GM03348 (cell line): ENCODE results near the gene EEF1G.
"Not testable (repeated sequence)": the region's sequence is repeated elsewhere in the genome, so short reads cannot be mapped to it uniquely, and the experiment has no call there.

Experiments used
- DNase-seq: peaks from one replicate; pipeline ENCODE4 v3.0.0; 2012; ENCODE audit warnings: low spot score

The EEF1G gene

DNA sequence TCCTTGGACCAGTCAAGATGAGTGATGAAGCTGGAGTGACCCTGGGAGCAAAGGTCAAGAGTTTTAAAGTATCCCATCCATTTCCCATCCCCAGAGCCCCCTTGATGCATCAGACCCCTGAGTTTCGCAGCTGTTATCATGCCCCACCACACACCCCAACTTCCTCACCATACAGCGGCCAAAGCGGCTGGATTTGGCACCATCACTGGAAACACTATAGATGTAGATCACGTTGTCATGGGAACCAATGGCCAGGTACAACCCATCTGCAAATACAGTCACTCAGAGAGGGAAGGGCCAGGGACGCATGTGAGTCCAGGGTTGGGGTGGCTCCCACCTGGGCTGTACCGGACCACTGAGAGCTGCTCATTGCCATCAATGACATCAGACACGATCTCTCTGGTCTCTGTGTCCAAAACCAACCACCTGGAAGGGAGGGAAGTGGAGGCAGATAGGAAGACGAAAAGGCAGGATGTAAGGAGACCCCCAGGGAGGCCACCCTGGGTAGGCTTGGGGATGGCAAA, 30.1 kb upstream of the EEF1G start:
- no peak for DNase-seq

DNA sequence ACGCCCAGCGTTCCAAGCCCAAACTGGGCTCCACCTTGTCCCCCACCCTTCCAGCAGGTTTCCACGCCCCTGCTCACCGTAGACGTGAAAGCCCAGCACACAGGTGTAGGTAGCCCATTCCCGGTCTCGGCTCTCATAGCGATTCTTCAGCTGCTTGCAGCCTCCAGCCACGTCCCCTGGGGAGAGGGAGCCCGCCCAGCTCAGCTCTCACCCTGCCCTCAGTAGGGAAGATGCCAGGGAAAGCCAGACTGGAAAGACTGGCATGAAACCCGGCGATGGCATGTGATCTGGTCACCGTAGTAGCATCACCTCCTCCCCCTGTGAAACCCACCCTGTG, 29.3 kb upstream of the EEF1G start:
- peak; percentile 15 for DNase-seq

DNA sequence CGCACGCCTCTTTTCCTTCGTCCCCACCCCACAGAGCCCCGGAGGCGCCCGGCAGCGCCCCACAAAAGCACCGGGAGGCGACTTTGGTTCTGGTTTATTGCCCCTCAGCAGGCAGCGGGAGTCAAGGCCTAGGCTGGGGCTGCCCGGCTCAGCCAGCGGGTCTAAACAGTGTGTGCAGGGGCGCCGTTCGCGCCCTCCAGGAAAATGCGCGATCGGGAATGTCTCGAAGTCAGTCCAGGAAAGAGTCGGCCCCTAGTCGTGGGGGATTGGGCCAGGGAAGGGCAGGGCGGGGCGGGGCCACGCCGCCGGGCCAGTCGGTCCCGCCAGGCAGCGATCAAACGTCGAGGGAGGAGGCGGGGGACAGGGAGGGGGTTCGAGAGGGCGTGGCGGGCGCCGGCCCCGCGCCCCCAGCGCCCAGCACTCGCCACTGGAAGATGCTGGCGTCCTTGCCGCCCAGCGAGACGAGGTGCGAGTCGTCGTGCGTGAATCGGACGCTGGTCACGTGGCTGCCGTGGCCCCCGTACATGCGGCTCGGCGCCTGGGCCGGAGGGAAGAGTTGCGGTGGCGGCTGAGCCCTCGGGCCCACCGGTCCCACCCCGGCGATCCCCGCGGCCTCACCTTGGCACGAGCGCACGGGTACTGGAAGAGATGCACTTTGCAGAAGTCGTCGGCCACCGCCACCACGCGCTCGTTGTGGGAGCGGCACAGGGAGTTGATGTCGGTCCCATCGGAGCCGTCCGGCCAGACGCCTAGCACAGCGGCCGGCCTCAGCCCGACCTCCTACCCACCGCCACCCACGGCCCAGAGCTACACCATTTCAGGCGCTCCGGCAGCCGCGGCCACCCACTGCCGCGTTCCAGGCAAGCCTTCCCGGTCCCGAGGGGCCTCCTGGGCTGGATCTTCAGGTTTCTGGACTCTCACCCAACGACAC, 28.7 kb upstream of the EEF1G start:
- peak; percentile 88 for DNase-seq

DNA sequence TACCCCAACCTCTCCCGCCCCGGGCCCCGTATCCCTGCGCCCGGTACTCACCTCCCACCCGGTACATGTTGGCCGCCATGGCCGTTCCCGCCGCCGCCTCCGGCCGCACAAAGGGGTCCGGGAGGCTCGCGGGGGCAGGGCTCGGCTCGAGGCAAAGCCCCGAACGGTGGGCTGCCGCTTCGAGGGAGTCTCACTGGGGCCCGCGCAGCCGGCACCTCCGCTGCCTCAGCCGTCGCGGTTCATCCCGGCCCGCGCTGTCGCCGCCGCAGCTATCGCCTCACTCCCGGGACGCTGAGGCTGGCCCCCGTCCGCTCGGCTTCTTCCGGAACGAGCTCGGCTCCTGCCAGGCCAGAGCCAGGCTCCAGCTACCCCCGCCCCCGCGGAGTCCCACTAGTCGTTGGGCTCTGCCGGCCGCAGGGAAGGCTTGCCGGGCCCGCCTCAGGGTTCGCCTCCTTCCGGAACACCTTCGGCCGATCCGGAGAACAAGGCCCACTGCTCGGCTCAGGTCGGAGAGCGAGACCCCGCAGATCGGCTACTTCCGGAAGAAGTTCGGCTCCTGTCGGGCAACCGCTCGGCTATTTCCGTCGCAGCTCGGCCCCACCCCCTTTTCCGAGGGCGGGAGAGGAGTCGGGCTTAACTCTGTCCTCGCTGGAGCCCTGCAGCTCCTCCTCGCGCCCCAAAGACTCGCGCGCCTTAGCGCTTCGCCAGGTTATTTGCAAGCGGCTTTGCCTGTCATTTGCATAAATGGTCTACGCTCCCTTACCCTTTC, 27.9 kb upstream of the EEF1G start, which contains the start of gene MTA2:
Gene MTA2, minus strand, starts transcription at position 494 of the 769 bp plus-strand sequence. Its CDS starts 415 bp downstream, at position 79.
- peak; percentile 96 for DNase-seq

DNA sequence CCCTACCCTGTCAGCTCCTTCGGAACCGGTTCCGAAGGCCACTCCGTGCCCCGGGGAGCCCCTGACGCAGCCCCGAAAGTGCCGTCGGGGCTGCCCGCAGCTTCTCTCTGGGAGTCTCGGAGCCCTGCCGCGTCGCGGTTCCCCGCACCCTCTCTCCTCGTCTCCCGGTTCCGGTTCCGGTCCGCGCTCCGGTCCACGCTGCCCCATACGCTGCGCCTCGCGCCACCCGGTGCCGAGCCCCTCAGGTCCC, 27.4 kb upstream of the EEF1G start:
- peak; percentile 62 for DNase-seq

DNA sequence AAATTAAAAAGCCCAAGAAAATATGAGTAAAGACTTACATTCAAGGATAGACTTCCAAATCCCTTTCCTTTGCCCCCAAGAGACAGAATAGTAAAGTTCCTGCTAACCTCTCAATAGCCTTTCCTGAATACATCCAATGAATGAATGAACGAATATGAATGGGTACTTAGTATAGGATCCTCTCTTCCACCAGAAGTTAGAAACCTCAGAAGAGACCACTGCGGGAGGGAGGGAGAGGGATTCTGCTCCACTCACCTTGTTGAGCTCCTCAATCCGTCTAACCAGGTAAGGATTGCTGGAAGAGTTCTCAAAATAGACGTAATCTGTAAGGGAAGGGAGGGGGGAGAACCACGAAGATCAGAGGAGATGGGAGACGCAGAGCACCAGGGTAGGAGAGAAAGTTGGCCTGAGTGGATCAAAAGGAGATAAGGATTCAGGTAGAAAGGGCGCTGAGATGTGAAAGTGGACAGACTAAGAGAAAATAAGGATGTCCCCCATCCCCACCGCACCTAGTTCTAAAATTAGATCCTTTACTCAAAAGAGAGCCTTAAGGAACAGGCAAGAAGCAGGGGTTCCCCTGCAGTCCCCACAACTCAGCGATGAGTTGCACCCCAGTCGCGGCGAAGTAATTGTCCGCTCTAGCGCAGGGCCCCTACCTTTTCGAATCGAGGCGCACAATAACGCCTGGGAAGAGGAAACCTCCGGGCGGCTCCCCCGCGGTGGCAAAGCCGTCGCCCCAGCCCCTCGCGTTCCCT, 26.9 kb upstream of the EEF1G start:
- DNase-seq, result no peak

DNA sequence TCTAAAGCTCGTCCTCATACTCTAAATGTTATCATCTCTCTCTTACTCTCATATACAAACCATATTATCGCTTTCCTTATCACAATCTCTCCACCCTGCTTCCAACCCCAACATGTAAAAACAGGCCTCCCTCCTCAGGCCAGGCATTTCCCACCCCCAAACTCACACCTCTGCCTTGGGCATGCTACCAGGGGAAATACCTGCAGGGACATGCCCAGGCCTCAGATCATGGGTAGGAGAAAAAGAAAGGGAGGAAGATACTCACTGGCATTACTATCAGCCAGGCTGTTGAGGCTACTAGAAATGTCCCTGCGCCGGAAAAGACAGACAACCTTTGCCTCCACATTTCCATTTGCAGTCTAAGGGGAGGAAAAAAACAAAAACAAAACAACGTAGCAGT, 26.2 kb upstream of the EEF1G start:
- no peak for DNase-seq

DNA sequence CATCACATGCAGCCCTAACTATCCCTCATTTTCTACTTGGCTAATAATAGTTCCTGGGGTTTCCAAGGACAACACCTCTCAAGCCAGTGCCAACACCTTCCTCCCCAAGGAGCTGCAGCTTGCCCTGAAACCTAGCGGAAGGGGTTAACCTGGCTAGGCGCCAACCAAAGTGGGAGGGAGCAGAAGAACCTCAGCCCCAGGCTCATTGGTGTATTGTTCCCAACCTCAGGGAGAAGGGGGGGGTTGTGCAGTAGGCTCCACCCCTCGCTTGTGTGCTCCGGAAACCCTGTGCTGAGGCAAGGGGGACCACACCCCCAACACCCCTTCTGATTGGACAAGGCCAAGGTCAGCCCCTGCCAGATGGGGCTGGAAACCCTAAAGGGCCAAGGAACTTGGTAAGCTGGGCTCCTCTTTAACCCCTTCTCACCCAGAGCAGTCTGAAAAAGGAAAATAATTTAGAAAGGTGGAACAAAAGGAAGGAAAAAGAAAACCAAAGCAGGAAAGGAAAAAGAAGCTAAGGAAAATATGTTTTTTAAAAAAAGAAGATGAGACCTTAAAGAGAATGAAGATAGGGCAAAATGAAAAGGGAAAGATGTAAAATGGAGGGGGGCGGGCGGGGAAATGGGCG, 25.5 kb upstream of the EEF1G start:
- peak; percentile 98 for DNase-seq

DNA sequence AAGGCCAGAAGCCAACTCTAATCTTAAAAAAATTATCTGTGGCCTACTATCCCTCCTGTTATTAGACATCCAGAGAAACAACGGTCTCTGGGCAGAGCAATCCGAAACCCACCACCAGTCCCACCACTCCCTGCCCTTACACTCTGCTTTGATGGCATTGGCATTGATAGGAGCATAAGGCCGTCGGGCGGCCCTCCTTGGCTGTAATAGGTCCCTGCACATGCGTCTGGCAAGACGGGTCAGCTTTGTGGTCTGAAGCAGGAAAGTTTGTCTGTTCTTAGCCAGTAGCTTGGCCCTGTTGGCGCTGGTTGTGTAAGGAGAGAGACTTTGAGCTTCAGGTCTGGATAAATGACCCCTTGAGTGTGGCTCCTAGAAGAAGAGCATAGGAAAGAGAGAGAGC, 21.4 kb upstream of the EEF1G start:
- DNase-seq, result no peak

DNA sequence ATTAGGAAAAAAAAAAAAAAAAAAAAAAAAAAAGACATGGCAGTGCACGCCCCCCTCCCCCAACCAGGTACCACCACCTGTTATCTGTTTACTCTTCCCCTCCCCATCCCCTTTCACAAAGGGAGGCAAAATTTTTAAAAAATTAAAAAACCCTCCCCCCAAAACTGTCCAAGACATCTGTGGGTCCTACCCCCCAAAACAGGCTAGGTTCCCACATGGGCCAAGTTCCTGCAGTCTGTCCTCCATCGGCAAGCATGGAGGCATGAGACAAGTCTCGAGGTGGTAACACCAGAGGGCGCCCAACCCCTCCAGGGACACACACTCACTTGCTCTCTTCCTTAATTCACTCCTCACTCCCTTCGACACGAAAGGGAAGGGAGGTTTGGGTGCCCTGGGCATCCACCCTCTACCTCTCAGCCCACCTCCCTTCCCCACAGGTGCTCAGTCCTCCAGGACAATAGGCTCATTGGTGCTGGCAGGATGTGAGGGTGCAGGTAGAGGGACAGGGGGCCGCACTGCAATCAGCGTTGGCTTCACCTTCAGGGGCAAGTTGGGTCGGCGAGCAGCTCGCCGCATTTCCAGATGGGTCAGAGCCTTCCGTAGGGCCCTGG, 19.8 kb upstream of the EEF1G start:
- peak; percentile 66 for DNase-seq

DNA sequence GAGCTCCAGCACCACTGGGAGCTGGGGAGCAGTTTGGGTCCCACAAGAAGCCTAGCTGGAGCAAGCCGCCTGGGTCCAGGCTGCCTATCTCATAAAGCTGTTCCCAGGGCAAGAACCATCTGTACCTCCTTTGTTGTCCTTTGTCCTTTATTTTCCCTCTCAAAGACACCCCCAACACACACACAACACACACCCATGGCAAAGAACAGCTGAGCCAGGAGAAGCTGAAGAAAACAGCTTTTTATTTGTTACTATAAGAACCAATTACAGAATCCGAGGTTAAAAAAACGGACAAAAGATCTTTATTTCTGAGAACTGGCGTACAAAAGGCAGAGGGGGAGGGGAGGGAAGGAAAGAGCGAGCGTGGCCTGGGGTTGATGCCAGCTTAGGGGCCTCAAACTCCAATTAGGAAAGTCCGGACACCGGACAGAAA, 19.3 kb upstream of the EEF1G start:
- DNase-seq, result no peak

DNA sequence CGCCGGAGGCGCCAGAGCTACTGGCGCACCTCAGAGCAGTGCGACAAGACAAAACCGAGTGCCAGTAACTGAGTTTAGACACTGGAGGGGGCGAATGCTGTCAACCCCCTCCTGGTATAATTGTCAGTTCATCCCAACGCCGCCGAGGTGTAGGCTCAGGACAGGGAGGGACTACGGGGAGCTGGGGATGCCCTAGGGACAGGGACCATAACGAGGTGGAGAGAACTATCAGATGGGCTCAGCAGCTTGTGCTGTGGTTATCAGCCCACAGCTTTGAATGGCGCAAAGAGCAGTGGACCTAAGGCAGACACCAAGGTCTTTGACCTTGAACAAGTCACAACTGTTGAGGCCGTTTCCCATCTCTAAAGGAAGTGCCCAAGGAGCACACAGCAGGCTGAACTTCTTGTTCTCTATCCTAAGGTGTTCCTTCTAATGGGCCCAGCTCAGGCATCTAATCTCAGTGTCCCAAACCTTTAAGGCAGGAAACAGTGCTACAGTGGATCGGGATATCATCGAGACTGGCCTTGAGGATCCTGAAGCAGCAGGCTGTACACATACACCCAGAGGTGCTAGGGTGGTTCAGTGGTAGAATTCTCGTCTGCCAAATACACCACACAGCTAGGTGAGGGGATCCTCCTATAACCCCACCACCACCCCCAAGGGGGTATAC, 18.6 kb upstream of the EEF1G start:
- no peak for DNase-seq

DNA sequence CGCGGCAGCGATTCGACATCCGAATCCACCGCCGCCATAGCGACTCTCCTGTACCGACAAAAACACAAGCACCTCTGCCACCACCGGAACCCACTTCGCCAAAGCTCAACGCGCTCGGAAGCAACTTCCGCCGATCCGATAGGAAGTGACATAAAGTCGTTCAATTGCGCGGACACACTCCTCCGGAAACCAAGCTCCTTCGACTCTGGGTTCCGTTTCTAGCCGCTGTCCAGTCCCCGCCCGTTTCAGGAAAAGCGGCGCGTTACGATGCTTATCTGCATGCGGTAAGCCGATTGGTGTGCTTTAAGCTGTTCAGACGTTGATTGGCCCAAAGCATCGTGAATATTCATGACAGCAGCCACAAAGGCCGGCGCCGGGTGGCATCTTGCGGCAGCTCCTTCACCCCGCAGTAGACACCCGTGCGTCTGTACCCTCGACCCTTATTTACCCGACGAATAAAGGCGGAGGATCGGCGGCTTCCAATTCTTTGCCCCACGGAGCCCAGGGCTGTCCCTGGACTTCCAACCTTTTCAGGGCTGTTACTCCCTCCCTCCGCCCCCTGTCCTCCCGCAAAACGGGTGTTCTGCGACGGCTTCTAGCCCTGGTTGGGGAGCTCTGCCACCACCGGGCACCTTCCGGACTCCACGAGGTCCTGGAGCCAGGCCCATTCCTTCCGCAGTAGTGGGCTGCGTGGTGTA, 17.9 kb upstream of the EEF1G start, which contains the start of gene TUT1:
Gene TUT1, minus strand, starts transcription at position 76 of the 698 bp plus-strand sequence. Its CDS starts 38 bp downstream, at position 38.
- peak; percentile 92 for DNase-seq

DNA sequence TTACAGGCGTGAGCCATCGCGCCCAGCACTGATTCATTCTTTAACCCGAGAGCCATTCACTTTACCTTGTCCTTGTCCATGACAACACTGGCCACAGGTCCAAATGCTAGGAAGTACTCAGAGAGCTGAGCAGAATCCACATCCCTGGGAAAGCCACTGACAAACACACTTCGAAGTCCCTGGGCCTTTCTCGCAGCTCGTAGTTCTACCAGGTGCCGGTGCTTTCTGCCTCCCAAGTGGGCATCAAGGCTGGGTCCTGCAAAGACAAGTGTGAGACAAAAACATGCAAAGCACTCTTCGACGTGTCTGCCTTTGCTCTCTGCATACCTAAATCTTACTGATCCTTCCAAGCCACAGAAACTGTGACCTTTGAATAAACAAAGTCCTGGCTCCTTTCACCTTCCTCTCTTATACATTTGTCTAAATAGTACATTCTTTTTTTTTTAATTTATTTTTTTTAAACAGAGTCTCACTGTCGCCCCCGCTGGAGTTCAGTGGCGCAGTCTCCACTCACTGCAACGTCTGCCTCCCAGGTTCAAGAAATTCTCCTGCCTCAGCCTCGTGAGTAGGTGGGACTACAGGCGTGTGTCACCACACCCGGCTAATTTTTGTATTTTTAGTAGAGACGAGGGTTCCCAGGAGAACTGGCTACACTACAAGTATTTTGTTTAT, 15.4 kb upstream of the EEF1G start:
- no peak for DNase-seq

DNA sequence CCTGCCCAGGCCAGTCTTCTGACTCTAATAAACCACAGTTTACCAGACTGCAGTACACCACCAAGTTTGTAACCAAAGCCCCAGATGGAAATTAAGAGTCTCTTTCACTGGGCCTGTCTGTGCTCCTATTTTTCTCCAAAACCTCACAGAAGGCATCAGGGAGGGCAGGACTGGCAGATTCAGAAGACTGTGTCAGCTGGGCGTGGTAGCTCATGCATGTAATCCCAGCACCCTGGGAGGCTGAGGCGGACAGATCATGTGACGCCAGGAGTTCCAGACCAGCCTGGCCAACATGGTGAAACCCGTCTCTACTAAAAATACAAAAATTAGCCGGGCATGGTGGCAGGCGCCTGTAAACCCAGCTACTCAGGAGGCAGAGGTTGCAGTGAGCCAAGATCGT, 11.7 kb upstream of the EEF1G start:
- DNase-seq, result not testable (repeated sequence)

DNA sequence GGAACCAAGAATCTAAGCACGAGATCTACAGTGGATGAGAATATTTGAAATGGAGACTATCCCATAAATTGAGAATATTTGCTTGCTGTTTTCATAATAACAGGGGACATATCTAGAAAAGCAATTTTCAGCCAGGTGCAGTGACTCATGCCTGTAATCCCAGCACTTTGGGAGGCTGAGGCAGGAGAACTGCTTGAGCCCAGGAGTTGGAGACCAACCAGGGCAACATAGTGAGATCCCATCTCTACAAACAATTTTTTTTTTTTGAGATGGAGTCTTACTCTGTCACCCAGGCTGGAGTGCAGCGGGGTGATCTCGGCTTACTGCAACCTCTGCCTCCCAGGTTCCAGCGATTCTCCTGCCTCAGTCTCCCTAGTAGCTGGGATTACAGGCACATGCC, 8.0 kb upstream of the EEF1G start:
- DNase-seq, result not testable (repeated sequence)

DNA sequence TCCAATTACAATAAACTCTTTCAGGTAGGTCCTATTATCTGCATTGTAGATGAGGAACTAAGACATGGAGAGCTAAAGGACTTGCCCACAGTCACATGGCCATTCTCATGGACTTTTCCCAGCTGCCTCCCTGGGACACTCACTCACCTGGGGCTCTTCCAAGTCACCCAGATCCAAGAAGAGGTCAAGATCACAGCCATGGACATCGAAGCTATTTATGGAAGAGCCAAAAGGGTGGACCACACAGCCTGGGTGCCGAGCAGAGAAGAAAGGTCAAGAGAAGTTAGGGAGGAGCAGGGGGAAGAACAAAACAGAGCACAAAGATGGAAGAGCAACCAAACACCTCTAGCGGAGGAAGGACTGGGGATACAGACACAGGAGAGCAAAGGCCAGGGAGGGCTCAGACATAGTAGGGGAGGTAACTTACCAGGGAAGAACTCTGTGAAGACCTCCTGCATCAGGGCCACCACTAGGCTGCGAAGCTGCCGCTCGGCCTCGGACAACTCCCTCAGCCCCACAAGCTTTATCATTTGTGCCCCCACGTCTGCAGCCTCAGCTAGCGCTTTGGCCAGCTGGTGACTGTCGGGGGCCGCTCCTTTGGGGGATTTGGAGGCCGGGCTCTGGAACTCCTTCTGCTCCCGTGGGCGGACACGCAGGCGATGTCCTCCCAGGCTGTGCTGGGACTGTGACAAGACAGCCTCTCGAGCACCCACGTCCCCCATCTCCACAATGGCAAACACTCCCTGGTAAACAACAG, 7.4 kb upstream of the EEF1G start:
- no peak for DNase-seq

DNA sequence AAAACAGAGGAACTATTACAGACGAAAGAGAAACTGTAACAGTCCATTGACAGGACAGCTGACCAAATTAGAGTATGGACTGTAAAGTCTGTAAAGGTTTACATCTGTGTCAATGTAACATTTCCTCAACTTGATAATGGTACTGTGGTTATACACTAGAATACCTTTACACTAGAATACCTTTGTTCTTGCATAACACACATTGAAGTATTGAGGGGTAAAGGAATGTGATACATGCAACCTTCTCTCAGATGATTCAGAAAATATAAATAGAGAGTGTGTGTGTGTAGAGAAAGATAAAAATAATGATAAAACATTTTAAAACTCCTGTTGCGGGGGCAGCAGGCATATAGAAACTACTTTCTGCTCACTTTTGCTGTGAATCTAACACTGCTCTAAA, 5.6 kb upstream of the EEF1G start:
- DNase-seq, result no peak

DNA sequence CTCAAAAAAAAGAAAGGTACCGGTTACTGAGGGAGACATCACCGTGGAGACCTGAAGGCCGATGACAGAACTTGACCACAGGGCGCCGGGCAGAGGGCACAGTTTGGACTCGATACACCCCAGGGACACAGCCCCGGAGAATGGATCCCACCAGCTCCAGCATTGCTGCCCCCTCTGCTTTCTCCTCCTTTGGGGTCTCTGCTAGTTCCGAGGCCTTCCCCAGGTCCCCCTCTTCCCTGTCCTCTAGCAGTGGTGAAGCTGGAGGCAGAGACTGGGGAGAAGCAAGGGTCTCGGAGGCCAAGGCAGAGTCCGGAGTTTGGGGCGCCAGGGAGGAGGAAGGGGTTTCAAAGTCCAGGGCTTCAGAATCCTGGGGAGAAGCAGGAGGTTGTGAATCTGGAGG, 4.8 kb upstream of the EEF1G start:
- no peak for DNase-seq
